Posterior cingulate gyrus (tissue), 11 donors: ENCODE results near the gene WDR59.
"Not testable (repeated sequence)": the region's sequence is repeated elsewhere in the genome, so short reads cannot be mapped to it uniquely, and the experiment has no call there.

Experiments used
- DNase-seq, 10 donors: peaks; one replicate each; pipeline versions ENCODE4 v3.0.0 to v3.0.0-alpha.2; 2020 to 2021; ENCODE audit warnings: mixed read lengths in 3 of 10
- intact Hi-C: fragments of 100-400 bp; cut with DNase I; formaldehyde crosslinking; loops from one replicate; pipeline ENCODE4 v1.15.1; 2023

The WDR59 gene, protein sequence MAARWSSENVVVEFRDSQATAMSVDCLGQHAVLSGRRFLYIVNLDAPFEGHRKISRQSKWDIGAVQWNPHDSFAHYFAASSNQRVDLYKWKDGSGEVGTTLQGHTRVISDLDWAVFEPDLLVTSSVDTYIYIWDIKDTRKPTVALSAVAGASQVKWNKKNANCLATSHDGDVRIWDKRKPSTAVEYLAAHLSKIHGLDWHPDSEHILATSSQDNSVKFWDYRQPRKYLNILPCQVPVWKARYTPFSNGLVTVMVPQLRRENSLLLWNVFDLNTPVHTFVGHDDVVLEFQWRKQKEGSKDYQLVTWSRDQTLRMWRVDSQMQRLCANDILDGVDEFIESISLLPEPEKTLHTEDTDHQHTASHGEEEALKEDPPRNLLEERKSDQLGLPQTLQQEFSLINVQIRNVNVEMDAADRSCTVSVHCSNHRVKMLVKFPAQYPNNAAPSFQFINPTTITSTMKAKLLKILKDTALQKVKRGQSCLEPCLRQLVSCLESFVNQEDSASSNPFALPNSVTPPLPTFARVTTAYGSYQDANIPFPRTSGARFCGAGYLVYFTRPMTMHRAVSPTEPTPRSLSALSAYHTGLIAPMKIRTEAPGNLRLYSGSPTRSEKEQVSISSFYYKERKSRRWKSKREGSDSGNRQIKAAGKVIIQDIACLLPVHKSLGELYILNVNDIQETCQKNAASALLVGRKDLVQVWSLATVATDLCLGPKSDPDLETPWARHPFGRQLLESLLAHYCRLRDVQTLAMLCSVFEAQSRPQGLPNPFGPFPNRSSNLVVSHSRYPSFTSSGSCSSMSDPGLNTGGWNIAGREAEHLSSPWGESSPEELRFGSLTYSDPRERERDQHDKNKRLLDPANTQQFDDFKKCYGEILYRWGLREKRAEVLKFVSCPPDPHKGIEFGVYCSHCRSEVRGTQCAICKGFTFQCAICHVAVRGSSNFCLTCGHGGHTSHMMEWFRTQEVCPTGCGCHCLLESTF

DNA sequence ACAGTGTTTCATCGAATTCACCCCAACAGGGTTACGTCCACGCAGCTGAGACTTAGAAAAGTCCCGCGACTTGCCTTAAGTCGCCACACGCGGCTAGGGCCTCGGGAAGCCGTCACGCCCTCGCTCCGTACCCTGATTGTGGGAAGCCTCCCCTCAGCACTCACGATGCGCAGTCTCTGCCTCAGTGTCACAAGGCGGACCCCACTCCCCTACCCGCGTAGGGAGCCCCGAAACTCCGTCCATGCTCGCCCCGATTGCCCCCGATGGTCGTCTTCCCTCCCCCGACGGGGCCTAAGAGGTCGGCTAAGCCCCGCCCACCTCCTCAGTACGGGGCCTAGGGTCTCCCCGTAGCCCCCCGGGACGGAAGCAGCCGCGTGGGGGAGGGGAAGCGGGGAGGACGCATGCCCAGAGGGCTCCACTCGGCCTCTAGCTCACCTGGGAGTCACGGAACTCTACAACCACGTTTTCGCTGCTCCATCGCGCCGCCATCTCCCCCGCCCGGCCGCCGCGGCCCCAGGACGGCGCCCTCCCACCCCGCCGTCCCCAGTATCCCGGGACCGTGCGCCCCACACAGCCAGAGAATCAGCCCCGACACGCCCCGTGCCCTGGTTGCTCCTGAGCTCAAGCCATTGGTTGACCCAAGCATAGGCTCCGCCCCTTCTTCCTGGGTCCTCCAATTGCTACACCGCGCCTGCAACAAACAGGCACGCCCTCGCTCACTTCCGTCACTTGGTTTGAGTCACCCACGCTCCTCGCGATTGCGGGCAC lies at the start of gene WDR59:
WDR59 (minus strand) TSS at position 595 of the 768 bp plus-strand sequence; CDS start at position 489, 106 bp downstream.
- intact Hi-C loops = no loop called here
- DNase-seq = peak; percentile 98 to 100 (median 99)

DNA sequence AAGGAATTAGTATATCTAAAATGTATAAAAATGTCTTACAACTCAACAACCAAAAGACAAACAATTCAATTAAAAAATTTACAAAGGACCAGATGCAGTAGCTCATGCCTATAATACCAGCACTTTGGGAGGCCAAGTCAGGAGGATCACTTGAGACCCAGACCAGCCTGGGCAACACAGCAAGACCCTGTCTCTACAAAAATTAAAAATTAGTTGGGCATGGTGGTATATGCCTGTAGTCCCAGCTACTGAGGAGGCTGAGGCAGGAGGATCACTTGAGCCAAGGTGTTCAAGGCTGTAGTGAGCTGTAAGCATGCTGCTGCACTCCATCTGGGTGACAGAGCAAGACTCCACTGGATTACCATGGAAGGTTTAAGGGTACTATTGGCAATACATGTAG lies 47.7 kb upstream of the WDR59 start:
- intact Hi-C loops = no loop called here
- DNase-seq = no peak

DNA sequence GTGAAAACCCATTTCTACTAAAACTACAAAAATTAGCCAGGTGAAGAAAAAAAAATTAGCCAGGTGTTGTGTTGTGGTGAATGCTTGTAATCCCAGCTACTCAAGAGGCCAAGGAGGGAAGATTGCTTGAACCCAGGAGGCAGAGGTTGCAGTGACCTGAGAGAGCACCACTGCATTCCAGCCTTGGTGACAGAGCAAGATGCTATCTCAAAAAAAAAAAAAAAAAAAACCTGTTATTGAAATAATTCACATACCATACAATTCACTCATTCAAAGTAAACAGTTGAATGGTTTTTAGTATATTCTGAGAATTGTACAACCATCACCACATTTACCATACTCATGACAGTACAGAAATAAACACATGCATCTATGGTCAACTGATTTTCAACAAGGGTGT lies 44.9 kb upstream of the WDR59 start:
- intact Hi-C loops = no loop called here
- peak in 1 of 10 donors; percentile 22 for DNase-seq

DNA sequence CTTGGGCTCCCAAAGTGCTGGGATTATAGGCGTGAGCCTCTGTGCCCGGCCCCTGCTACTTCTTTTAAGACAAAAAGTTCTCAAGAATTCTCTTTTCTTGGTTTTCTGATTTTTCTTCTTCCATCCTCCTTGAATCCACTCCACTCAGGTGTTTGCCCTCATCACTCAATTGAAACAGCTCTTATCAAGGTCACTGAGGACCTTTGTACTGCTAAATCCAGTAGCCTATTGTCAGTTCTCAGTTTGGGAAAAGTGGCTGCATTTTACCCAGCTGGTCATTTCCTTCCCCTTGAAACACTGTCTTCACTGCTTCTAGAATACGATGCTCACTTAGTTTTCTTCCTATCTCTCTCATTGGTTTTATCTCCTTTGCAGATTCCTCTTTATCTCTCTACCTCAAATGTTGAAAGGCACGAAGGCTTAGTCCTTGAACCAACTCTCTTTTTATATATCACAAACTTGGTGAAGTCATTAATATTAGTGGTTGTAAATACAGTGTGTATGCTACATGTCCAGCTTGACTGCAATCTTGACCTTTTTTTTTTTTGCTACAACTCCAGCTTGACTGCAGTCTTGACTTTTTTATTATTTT lies 43.7 kb upstream of the WDR59 start:
- intact Hi-C loops = no loop called here
- DNase-seq = peak in 1 of 10 donors; percentile 18

DNA sequence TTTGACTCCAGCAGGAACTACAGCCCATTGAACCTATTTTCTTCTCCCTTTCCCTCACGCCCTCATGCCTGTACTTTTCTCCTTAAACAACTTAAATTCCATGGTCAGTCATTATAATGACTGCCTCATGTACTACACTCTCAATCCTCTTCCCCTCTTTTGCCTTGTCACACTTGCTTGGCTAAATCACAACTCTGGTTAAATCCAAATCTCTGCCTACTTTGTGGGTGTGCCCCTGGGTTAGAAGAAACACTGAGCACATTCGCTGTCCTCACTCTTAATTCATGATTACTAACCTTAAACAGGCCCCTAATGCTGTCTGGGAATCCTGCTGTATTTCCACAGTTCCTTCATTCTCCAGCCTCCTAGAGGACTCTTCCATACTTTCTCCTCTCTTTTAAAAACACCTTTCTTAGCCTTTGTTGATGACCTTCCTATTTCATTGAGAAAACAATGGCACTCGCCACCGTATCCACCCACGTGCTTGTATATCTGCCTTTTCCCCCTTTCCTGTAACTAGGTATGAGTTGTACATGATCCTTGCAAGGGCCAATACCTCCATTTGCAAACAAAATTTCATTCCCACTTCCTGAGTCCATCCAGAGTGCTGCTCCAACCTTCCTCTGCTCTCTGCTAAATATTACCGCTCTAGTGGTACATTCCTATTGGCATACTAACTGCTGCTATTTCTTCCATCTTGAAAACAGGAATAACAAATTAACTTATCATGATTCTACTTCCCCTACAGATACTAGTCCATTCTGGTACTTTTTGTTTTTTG lies 42.8 kb upstream of the WDR59 start:
- no peak for DNase-seq
- intact Hi-C loops = no loop called here

DNA sequence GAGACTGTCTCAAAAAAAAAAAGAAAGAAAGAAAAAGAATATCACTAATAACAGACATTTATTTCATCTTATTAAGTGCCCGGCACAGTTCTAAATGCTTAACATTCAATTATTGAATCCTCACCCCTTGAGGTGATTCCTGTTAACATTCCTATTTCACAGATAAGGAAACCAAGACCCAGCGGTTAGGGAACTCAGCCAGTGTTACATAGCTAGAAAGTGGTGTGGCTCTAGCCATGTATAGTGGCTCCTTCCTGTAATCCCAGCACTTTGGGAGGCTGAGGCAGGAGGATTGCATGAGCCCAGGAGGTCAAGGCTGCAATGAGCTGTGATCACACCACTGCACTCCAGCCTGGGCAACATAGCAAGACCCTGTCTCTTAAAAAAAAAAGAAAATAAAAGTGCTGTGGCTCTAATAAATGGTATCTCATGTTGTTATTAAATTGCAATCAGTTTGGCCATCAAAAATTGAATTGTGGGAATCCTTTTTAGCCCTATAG lies 42.0 kb upstream of the WDR59 start:
- intact Hi-C loops = no loop called here
- peak in 1 of 10 donors; percentile 11 for DNase-seq

DNA sequence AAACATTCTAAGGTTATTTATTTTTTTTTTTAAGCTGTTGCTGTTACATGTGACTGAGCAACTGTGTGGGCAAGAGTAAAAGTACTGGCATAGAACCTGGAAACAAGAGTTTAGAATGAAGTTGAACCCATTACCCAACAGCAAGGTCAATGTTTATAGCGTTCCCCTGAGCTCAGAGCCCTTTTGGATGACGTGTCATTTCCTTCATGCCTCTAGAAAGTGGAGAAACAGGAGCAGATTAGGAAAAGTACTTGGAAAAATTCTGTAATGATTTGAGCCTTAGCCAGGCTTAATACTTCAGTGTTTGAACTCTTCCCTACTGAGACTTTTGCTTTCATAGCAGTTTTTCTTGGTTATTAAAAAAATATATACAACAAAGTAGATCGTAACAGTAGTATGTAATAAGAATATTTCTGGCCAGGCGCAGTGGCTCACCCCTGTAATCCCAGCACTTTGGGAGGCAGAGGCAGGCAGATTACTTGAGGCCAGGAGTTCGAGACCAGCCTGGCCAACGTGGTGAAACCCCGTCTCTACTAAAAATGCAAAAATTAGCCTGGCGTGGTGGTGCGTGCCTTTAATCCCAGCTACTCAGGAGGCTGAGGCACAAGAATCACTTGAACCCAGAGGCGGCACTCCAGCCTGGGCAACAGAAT lies 41.4 kb upstream of the WDR59 start:
- intact Hi-C loops, DNase-seq: not testable (repeated sequence)

DNA sequence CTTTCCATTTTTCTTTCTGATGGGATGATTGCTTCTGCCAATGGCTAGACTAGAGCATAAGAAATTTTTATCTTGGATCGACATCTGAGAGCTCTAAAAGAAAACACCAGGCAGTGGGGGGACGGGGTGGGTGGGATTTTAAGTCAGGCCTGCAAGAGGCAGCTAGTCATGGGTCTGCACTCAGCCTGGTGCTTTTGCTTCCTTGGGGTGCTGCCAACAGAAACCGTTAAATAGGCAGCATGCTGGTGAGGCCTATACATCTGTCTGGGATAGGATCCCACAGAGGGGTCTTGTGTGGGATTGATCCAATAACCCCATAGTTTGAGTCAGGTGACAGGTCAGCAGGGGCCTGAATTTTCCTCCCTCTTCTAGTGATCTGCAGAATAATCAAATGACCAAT lies 40.8 kb upstream of the WDR59 start:
- peak in 1 of 10 donors; percentile 30 for DNase-seq
- intact Hi-C loops = no loop called here

DNA sequence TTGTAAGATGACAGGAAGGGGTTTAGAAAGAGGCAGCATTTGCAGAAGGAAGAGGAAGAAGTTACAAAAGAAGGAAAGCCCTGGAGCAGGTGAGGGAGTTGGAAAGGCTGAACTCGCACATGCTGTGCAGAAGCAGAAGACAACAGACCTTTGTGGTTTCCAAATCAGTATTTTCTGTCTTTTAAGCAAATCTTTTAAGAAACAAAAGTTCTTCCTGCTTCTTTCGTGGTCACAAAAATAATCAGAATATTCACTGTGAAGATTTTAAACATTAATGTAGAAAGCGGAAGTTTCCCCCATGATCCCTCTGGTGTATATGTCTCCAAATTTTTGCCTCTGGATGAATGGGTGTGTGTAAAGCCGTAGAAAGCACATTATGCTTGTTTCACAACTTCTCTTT lies 39.7 kb upstream of the WDR59 start:
- no peak for DNase-seq
- intact Hi-C loops = no loop called here

DNA sequence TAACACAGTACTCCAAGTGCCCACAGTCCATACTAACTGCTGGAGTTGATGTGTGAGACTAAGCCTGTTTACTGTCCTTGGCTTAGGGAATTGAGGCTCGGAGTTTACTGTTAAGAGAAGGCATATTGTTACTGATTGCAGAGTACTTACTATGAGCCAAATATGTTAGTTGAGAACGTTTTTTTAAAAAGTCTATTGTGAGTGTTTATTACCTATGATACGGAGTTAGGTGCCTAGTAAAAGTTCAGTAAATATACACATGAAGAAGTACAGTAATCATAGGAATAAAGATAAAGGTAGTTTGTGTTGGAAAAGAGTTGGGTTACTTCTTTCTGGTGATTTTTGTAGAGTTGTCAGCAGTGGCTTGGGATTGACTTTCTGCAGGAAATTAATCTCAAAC lies 39.3 kb upstream of the WDR59 start:
- intact Hi-C loops = no loop called here
- no peak for DNase-seq

DNA sequence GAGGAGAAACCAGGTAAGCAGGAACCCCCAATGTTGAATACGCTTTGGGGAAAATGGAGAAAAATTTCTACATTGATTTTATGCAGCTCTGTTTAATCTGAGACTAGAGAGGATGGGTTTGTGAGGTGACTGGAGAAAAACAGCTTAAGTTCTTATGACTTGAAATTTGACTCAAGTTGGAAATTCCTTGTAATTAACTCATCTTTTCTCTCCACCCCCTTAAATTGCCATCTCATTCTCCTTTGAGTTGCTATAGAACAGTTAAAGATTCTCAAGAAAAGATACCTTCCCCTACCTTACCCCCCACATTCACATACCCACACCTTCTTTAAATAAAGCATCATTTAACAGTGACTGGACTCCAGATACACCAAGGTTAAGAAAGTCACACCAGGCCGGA lies 38.1 kb upstream of the WDR59 start:
- intact Hi-C loops = no loop called here
- no peak for DNase-seq

DNA sequence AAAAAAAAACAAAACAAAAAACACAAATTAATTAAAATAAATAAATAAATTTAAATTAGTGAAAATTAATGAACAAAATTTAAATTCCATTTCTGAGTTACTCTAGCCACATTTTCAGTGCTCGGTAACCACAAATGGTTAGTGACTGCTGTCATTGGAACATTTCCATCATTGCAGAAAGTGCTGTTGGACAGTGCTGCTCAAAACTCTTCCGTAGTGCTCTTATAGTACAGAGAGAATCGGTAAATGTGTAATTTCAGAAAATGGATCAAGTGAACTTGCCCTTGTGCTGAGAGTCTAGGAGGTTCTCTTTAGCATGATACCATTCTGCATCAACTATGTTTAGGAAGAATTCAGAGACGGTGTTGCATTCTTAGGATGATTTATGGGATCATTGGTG lies 37.6 kb upstream of the WDR59 start:
- DNase-seq = peak in 1 of 10 donors; percentile 11
- intact Hi-C loops = no loop called here

DNA sequence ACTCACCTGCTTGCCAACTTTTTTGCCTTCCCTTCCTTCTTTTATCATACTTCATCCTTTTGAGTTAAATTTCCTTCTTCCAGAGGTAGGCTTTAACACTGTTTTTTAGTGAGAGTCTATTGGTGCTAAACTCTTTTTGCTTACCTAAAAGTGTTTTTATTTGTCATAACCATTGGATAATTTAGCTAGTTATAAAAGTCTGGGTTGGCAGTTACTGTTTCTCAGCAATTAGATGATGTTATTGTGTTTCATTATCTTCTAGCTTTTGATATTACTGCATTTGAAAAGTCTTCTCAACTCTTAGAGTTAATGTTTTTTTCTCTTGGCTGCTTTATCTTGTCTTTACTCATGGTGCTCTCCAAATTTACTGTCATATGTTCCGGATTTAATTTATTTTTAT lies 36.5 kb upstream of the WDR59 start:
- intact Hi-C loops = no loop called here
- DNase-seq = no peak

DNA sequence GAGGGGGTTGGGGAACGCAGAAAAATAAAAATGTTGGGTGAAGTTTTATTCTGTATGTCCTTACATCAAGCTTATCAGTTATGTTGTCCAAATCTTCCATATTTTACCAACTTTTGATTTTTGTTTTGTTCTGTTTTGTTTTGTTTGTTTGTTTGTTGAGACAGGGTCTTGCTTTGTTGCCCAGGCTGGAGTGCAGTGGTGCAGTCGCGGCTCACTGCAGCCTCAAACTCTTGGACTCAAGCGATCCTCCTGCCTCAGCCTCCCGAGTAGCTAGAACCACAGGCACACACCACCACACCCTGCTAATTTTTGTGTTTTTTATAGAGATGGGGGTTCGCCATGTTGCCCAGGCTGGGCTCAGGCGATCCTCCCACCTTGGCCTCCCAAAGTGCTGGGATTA lies 34.7 kb upstream of the WDR59 start:
- intact Hi-C loops = no loop called here
- no peak for DNase-seq

DNA sequence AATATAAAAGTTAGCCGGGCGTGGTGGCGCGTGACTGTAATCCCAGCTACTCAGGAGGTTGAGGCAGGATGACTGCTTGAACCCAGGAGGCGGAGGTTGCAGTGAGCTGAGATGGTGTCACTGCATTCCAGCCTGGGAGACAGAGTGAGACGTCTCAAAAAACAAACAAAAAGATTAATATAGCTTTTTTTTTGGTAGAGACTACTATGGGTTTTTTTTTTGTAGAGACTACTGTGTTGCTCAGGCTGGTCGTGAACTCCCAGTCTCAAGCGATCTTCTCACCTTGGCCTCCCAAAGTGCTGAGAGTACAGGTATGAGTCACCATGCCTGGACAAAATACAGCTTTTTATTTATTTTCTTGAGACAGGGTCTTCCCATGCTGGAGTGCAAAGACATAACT lies 34.1 kb upstream of the WDR59 start:
- peak in 1 of 10 donors; percentile 31 for DNase-seq
- intact Hi-C loops = no loop called here

DNA sequence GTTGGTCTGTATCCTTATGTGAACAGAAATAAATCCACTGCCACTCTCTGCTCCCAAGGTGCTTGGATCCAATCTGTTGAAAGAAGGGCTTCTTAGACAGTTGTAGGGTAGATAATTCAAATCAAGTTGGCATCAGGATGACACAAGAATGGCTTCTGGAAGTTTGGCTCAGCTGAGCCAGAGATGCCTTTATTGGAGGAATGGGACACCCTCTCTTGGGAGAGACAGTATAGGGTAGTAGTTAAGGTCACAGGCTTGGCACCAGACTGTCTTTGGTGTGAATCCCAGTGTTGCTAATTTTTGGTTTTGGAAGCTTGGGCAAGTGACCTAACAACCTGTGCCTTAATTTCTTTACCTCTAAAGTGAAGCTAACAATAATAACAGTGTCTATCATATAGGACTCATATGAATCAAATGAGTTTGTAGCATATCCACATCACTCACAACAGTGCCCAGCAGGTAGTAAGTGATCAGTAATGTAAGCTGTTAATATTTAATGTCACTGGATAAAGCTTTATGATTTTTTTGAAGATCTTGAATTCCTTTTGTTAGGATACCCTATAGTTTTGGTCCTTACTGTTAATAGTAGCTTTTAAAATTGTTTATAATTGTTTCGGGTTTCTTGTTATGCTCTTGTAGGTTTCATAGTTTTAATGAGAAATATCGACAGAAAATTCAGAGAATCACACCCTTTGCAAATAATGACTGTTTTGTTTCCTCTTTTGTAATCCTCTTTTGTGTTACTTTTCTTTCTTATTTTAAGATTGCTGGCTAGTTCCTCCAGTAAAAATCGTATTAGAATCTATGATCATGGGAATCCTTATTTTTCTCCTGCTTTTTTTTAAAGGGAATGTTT lies 33.0 kb upstream of the WDR59 start:
- DNase-seq = no peak
- intact Hi-C loops = no loop called here

DNA sequence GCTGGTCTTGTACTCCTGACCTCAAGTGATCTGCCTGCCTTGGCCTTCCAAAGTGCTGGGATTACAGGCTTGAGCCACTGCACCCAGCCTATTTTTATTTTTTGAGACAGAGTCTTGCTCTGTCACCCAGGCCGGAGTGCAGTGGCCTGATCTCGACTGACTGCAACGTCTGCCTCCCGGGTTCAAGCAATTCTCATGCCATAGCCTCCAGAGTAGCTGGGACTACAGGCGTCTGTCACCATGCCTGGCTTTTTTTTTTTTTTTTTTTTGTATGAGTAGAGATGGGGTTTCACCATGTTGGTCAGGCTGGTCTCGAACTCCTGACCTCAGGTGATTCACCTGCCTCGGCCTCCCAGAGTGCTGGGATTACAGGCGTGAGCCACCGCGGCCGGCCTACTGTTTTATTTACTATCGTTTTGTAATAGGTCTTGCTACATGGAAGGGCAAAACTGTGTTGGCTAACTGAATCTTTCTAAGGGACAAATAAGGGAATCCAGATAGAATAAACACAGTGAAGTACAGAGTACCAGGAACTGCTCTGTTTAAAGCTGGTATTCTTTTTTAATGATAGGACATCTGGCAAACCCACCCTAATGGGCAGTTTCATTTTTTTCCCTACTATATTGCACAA lies 31.6 kb upstream of the WDR59 start:
- intact Hi-C loops = not testable (repeated sequence)
- DNase-seq = peak in 1 of 10 donors; percentile 27
